ENCODE measurements around the gene FAM72C.
"Not testable (repeated sequence)": the region's sequence is repeated elsewhere in the genome, so short reads cannot be mapped to it uniquely, and the experiment has no call there.

The FAM72C gene

DNA sequence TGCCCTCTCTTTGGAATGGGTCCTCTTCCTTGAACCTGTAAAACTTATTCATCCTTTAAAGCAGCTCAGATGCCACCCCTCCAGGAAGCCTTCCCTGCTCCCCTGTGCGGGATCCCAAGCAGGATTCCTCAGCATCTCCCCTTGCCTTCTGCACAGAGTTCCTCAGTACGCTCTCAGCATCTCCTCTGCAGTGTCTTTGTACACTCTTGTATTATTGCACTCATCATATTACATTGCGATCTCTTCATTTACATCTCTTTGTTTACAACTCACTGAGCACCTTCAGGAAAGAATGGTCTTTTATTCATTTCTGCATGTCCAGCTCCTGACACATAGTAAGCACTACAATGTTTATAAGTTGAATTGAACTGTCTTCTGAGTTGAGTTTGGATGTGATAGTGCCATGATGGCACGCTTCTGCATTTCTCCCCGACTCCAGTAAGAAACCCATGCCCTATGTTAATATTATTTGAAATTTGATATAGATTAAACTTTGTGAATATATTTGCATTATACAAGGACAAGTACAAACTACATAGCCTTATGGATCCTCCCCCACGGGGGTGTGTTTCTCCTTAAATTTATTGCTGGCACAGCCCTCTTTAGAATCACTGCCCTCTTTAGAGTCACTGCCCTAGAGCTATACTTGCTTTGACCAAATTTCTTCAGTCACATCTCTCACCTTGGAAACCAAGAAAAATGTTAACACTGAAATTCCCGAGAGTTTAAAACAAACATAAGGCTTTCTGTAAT, 13.1 kb upstream of the FAM72C start:
- not testable (repeated sequence) for DNase-seq

- not testable (repeated sequence) for DNase-seq
These were observed 2.6 kb upstream of the FAM72C start for GRCh38 chr1:143974416-143974815.

- DNase-seq: not testable (repeated sequence)
These were observed 2.2 kb upstream of the FAM72C start for GRCh38 chr1:143973876-143974414.

DNA sequence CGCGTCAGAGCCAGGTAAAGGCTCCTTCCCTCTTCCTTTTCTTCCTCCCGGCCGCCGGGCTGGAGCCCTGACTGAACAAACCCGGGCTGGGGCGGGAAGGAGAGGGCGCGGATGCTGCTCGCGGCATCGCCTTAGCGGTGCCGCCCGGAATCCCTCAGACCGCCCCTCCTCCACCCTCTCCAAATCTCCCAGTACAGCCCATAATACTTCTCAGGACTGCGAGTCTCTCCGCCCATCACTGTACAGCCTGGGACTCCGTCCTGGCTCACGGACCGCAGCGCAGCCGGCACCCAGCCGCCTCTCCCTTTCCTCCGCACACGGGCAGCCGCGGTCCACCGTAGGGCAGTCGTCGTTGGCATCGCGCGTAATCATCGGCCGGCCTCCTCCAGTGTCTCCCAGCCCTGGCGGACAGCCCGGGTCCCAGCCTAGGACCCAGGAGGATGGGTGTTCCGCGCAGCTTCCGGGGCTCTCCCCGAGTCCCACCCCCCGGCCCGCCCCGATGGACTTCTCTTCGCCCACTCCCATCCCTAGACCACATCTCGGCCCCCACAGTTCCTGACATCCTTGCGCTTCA, 1.1 kb upstream of the FAM72C start:
- not testable (repeated sequence) for DNase-seq

- not testable (repeated sequence) for DNase-seq
These were observed 5.9 kb downstream of the FAM72C start for GRCh38 chr1:143965860-143966259.

GRCh38 chr1:143964294-143964693, 7.5 kb downstream of the FAM72C start:
- DNase-seq: not testable (repeated sequence)

DNA sequence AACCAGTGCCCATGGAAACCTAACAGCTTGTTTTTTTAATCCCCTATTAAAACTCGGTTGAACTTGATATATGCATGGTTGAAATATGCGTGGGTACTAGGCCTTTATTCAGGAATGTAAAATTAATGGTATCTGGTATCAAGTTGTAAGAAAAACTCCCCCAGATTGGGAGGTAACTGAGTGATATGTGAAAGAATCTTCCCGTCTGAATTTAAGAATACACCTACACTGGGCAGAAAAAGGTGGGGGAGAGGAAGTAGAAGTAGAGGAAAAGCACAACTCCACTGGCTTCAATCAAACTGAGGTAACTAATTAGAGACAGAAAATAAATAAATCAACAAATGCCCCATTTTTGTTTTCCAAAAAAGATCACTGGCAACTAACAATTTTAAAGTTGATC, 15.9 kb downstream of the FAM72C start:
- DNase-seq: not testable (repeated sequence)

DNA sequence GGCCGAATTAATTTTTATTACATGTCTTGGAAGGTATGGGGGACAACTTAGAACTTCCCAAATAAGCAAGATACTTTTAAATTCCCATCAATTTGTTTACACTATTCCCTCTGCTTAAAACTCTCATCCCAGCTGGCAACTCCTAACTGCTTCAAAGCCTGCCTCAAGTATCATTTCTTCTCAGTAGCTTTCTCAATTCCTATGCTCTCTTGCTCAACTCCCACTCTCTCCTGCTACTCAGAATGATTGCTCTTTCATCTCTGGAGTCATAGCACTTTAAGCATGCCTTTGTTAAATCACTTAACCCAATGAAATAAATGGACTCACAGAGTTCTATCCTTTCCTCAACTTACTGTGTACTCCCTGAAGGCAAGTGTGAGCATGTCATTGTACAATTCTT, 18.9 kb downstream of the FAM72C start:
- DNase-seq: not testable (repeated sequence)

- DNase-seq: not testable (repeated sequence)
These were observed 20.0 kb downstream of the FAM72C start for GRCh38 chr1:143951485-143952391.

DNA sequence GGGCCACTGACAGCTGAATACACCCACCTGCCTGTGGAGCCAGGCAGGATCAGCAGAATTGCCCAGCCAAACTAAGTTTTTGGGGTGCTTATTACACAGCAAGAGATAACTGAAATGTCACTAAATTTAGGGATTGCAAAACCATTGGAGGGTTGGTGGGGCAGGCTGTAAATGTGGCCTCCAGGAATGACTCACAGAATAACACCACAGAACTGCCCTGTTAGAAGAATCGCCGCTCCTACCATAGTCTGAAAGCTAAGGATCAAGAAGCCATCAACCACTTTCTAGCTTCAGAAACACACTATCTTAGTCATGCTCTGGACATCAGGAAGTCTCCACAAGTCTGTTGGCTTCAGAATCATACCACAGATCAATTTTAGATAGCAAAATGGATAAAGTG, 24.0 kb downstream of the FAM72C start:
- DNase-seq: not testable (repeated sequence)

DNA sequence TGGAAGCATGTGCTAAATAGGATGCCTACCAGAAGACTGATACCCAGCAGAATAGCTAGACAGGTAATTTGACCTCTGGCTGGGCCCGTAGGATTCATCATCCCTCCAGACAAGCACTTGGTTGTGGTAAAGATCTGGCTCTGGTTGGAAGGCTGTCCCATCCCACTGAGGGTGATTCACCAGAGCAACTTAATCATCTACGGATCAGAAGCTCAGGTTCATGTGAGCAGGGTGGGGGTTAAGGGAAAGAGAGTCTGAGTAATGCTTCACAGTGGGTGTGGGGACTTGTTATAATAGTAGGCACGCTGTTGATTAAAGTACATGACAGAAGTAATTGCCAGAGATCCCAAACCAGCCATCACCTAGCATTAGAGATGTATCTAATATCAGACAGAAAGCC, 26.5 kb downstream of the FAM72C start:
- not testable (repeated sequence) for DNase-seq

DNA sequence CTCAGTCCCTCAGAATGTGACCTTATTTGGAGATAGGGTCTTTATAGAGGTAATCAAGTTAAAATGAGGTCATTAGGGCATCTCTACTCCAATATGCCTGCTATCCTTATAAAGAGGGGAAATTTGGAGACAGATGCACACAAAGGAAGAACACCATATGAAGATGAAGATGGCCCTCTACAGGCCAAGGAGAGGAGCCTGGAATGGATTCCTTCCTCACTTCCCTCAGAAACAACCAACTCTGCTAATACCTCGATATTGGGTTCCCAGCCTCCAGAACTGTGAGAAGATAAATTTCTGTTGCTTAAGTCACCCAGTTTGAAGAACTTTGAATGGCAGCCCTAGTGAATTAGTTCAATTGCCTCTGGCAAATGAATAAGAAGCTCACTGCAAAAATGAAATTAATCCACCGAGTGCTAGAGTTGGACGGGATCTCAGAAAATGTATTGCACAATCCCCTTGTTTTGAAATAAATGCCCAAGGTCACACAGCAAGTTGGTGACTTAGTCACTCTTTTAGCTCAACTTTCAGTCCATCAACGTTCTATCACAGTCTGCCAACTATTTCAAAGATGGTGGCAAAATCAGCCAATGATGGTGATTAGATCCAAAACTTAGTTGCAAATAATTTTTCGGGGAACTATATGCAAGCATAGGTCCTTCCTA, 27.1 kb downstream of the FAM72C start:
- DNase-seq: not testable (repeated sequence)

- not testable (repeated sequence) for DNase-seq
These were observed 28.3 kb downstream of the FAM72C start for GRCh38 chr1:143943319-143943978.

DNA sequence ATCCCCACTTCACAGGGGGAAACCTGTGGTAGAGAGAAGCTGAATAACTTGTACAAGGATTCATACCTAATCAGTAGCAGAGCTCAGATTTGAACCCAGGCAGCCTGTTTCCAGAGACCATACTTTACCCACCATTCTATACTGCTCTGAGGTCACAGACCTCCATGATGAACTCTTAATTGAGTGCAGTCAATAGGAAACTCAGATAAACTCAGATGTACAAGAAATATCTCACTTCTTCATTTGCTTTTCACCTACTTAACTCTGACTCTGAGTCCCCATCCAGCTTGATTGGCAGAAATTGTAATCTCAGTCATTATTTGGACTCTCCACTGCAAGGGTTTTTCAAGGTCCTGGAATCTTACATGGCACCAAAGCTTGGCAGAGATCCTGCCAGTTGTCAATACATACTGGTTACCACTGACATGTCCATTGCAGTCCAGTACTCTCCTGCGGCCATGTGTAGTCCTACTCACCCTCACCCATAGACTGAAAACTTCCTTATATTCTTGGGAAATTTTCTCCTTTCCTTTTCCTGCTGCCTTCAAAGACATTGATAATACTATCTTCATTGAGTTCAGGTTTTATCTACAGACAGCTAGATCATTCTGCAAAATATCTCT, 29.4 kb downstream of the FAM72C start:
- not testable (repeated sequence) for DNase-seq

GRCh38 chr1:143939666-143940065, 32.1 kb downstream of the FAM72C start:
- not testable (repeated sequence) for DNase-seq

DNA sequence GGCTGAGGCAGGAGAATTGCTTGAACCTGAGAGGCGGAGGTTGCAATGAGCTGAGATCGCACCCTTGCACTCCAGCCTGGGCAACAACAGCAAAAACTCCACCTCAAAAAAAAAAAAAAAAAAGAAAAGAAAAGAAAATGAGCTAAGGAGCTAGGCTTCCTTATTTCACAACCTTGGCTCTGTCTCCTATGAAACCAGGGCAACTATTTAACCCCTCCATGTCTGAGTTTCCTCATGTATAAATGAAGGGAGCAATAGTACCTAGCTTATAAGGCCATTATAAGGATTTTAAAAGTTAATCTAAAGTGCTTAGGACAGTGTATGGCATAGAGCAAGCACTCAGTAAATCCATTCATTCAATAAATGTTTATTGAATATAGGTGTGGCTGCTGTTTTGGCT, 32.9 kb downstream of the FAM72C start:
- not testable (repeated sequence) for DNase-seq

DNA sequence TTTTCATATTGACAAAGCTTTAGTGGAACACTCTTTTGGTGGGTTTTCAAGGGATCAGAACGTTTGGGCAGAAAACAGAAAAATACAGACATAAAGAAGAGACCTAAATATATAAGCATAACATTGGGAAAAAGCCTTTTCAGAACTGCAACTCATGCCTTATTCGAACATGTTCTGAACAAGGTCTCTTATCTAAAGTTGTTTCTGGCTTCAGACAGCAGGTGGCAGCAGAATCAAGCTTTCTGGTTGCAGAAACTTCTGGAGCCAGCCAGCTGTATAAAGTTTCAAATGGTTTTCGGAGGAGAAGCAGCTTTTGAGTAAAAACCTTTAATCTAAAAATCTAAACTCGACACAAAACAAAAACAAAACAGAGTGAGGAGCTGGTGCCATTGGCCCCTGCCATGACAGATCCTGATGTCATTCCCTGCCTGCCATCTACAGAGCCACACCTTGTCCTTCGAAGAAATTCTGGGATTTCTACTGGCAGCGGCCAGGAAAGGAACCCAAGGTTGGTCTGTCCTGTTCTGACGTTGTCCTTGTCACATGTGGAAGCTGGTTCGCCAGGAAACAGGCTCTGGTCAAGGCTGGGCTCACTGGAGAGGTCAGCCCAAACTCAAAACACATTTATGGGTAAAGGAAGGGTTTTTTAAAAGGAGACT, 35.2 kb downstream of the FAM72C start:
- peak; percentile 18 for DNase-seq

GRCh38 chr1:143919127-143919526, 52.7 kb downstream of the FAM72C start:
- DNase-seq: not testable (repeated sequence)

DNA sequence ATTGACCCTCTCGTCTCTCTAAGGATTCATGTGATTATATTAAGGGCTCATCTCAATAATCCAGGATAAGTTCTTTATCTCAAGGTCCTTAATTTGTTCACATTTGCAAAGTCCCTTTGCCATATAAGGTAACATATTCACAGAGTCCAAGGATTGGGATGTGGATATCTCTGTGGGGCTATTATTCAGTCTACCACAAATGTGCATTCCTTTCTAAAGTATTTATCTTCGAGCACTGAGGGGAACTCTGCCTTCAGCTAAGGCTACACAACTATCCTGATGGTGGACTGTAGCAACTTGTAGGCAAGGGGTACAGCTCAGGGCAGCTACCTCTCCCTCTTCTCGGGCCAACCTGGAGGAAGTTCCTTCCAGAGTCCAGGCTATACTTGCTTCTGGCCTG, 53.2 kb downstream of the FAM72C start:
- not testable (repeated sequence) for DNase-seq

DNA sequence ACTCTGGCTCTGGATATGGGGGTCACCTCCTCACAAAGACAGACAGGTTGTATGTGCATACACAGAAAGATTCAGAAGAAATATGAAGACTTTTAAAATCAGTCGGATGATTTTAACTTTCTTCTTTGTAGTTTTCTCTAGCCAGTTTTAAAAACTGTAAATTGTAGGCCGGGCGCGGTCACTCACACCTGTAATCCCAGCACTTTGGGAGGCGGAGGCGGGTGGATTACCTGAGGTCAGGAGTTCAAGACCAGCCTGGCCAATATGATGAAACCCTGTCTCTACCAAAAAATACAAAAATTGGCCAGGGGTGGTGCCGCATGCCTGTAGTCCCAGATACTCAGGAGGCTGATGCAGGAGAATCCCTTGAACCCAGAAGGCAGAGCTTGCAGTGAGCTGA, 58.1 kb downstream of the FAM72C start:
- DNase-seq: not testable (repeated sequence)
